SHP77 (cell line): ENCODE measurements around the gene UBR4.

Experiments used
- DNase-seq, 2 experiments: peaks; one replicate each; lab custom pipeline; 2025; lab: John Stamatoyannopoulos, UW

The UBR4 gene

GRCh38 chr1:19057182-19057779 is 152.8 kb downstream of the UBR4 start:
- no peak for DNase-seq

- DNase-seq, result no peak
Observed at GRCh38 chr1:19055701-19056100, 154.4 kb downstream of the UBR4 start.

- DNase-seq, result no peak
Observed at GRCh38 chr1:19055001-19055400, 155.1 kb downstream of the UBR4 start.

- DNase-seq, result peak in 1 of 2 experiments; percentile 28
Observed at GRCh38 chr1:19054216-19054615, 155.8 kb downstream of the UBR4 start.

- DNase-seq, result peak; percentile 53 to 62
Observed at GRCh38 chr1:19053486-19053885, 156.6 kb downstream of the UBR4 start.

- no peak for DNase-seq
Observed at GRCh38 chr1:19049798-19050197, 160.3 kb downstream of the UBR4 start.

- no peak for DNase-seq
Observed at GRCh38 chr1:19049128-19049768, 160.8 kb downstream of the UBR4 start.

GRCh38 chr1:19046972-19047731 is 162.9 kb downstream of the UBR4 start:
- no peak for DNase-seq

GRCh38 chr1:19045898-19046880 is 163.9 kb downstream of the UBR4 start:
- no peak for DNase-seq

GRCh38 chr1:19044975-19045831 is 164.9 kb downstream of the UBR4 start:
- no peak for DNase-seq

GRCh38 chr1:19044471-19044870 is 165.6 kb downstream of the UBR4 start:
- no peak for DNase-seq

GRCh38 chr1:19043579-19044443 is 166.3 kb downstream of the UBR4 start:
- no peak for DNase-seq

- DNase-seq, result no peak
Observed at GRCh38 chr1:19042675-19043578, 167.1 kb downstream of the UBR4 start.

- DNase-seq, result no peak
Observed at GRCh38 chr1:19040010-19040680, 169.9 kb downstream of the UBR4 start.

- no peak for DNase-seq
Observed at GRCh38 chr1:19038732-19039131, 171.3 kb downstream of the UBR4 start.

GRCh38 chr1:19038096-19038495 is 172.0 kb downstream of the UBR4 start:
- no peak for DNase-seq

GRCh38 chr1:19037659-19038058 is 172.4 kb downstream of the UBR4 start:
- DNase-seq, result no peak

GRCh38 chr1:19036813-19037605 is 173.1 kb downstream of the UBR4 start:
- DNase-seq, result no peak
